22Rv1 (cell line): ENCODE measurements around the gene BLOC1S5.
A peak's percentile ranks its signal among the peaks of the same experiment; 100 is the strongest.

Experiments
- H3K27ac ChIP-seq: fragments of 450-650 bp; 2 replicates; pipeline ENCODE4 v1.5.1; 2017
- CTCF ChIP-seq: fragments of 450-650 bp; IDR thresholded peaks from 2 replicates; pipeline ENCODE4 v1.5.1; 2017; ENCODE audit warnings: mild to moderate bottlenecking
- ZFX ChIP-seq: fragments of 450-650 bp; IDR thresholded peaks from 2 replicates; pipeline ENCODE4 v1.6.1; 2017; ENCODE audit warnings: antibody characterized with exemption, borderline replicate concordance

The BLOC1S5 gene

GRCh38 chr6:8023638-8024037, 40.6 kb downstream of the BLOC1S5 start:
- TF ChIP-seq CTCF (no peak), ZFX (no peak)
- H3K27ac ChIP-seq, result no peak overlapping the region

DNA sequence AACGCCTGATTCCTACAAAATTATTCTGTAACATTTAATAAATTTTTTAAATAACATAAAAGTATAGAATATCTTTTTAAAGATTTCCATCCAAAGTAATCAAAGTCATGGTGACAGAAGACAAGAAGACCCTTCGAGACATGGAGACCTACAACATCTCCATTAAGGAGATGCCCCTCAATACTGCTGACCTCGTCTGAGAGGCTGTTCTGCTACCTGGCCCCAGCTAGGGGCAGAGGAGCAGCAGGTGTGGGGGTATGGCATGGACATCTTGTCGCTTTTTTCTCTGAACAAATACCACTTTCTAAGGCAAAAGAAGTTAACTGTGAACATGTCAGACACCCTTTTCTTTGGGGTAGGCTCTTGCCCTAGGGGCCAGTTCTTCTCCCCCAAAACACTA, 44.1 kb downstream of the BLOC1S5 start:
- TF ChIP-seq CTCF (no peak), ZFX (no peak)
- no peak overlapping the region for H3K27ac ChIP-seq

- no peak overlapping the region for H3K27ac ChIP-seq
Observed at GRCh38 chr6:8017705-8018104, 46.5 kb downstream of the BLOC1S5 start.

GRCh38 chr6:8017276-8017701, 46.9 kb downstream of the BLOC1S5 start:
- H3K27ac ChIP-seq, result no peak overlapping the region

More at GRCh38 chr6:8017705-8018104, 46.5 kb downstream of the BLOC1S5 start:
- no peak for TF ChIP-seq ZFX
- TF ChIP-seq CTCF, result no peak

DNA sequence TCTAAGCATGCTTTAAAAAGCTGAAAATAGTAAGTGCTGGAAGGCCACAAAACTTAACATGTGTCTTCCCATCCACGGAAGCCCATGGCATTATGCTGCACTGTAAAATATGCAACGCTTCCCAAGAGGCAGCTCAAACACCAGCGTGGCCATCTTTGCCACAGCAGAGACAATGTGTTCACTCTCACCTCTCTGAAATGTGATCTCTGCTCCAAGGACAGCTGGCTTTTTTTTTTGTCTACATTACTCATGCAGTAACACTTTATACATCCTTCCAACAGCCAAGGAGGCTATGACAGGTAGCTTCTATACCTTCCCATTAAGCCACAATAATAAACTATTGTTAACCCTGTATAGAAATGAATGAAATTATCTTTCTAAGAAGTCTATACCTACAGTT, 49.2 kb downstream of the BLOC1S5 start:
- H3K27ac ChIP-seq, result no peak overlapping the region
- TF ChIP-seq CTCF, result no peak
- TF ChIP-seq ZFX, result no peak

More at GRCh38 chr6:8017276-8017701, 46.9 kb downstream of the BLOC1S5 start:
- TF ChIP-seq ZFX (no peak), CTCF (no peak)

- H3K27ac ChIP-seq, result no peak overlapping the region
- TF ChIP-seq ZFX (no peak), CTCF (no peak)
Observed at GRCh38 chr6:8013763-8014162, 50.4 kb downstream of the BLOC1S5 start.

DNA sequence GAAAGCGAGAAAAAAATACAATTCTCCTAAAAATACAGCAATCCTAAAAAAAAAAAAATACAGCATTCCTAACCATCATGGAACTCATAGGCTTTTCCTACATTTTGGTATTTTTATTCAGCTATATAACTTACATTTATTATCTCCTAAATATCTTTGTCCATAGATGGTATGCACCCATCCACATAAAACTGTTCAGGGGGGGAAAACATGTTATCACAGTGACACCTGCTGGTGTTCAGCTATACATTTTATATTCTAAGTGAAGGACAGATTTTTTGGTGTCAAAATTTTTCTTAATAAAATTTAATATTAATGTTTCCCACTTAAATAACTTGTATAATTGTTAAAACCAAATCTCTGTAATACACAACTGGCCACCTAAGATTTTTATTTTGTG, 58.0 kb downstream of the BLOC1S5 start:
- TF ChIP-seq ZFX (no peak), CTCF (peak; percentile 73)
- no peak overlapping the region for H3K27ac ChIP-seq
